ENCODE results near the gene ZNF69.

- no peak for TF ChIP-seq CTCF (IDR thresholded peaks at IDR 0.05; ENCODE audit: insufficient read depth, low read length)
- TF ChIP-seq GABPA (IDR thresholded peaks at IDR 0.05; ENCODE audit: low read depth): no peak
Measured at GRCh38 chr19:11848594-11849469, 38.8 kb upstream of the ZNF69 start, which contains the start of gene ZNF439.
